Vagina (tissue), 2 donors: ENCODE results near the gene SYT1.

Source experiments
- CTCF ChIP-seq, 3 experiments: fragments of 450-650 bp in 2 of 3; fragments of 200-600 bp in 1 of 3; sonication (generic) in 1 of 3; IDR thresholded peaks; one replicate each; pipeline ENCODE4 v1.5.1; 2017 to 2019; ENCODE audit warnings: antibody characterized with exemption in 3 of 3, mild to moderate bottlenecking in 2 of 3, moderate library complexity in 2 of 3
- POLR2A ChIP-seq, 2 donors: fragments of 450-650 bp; IDR thresholded peaks; one replicate each; pipeline ENCODE4 v1.6.1; 2017; ENCODE audit warnings: antibody characterized with exemption in 2 of 2, mild to moderate bottlenecking in 2 of 2, moderate library complexity in 2 of 2
- POLR2AphosphoS5 ChIP-seq, 2 donors: sonication (generic); formaldehyde crosslinking; IDR thresholded peaks; one replicate each; pipeline ENCODE4 v1.9.0; 2017; ENCODE audit warnings: antibody characterized with exemption in 2 of 2, mild to moderate bottlenecking in 2 of 2, low read depth in 1 of 2; ENCODE audit not compliant: insufficient read depth in 1 of 2

- TF ChIP-seq CTCF (IDR thresholded peaks at IDR 0.05) (no peak), POLR2A (IDR thresholded peaks at IDR 0.05) (no peak), POLR2AphosphoS5 (IDR thresholded peaks at IDR 0.05; ENCODE audit: insufficient read depth in 1 of 2, low read depth in 1 of 2) (no peak)
Measured at GRCh38 chr12:79435742-79436141, 571.2 kb downstream of the SYT1 start.
